Measurements from ENCODE around the gene MMP7. TPM values are rescaled to one million over a fixed set of nuclear protein-coding genes. Genes with fewer than 3 reads are reported as not detected.

The MMP7 gene, protein sequence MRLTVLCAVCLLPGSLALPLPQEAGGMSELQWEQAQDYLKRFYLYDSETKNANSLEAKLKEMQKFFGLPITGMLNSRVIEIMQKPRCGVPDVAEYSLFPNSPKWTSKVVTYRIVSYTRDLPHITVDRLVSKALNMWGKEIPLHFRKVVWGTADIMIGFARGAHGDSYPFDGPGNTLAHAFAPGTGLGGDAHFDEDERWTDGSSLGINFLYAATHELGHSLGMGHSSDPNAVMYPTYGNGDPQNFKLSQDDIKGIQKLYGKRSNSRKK
- total RNA-seq (not detected), polyA plus RNA-seq (not detected), total RNA-seq (0.40 reads per million)

- Histone ChIP-seq H3K4me3 (ENCODE audit: low read length) (no peak within 1 kb of the TSS), H3K36me3 (ENCODE audit: control insufficient read depth in 2 of 3, insufficient read depth in 3 of 3, low read length in 3 of 3) (no peaks in the 10 kb centered on the region), H3K9me3 (ENCODE audit: control insufficient read depth in 2 of 3, low read length in 3 of 3) (no peaks in the 10 kb centered on the region), H3K27me3 (ENCODE audit: control insufficient read depth in 2 of 2, insufficient read depth in 2 of 2, low read length in 2 of 2) (no peaks in the 10 kb centered on the region), H3K27ac (ENCODE audit: low read depth, low read length) (no peak within 1 kb of the TSS), H3K4me1 (ENCODE audit: control insufficient read depth in 2 of 2, insufficient read depth in 2 of 2, low read length in 2 of 2) (no peaks in the 10 kb centered on the region)
- CTCF ChIA-PET = no interaction called here
- Mint-ChIP-seq H3K27ac (peak within 1 kb of the TSS in 1 of 9 donors; percentile 18), H3K9me3 (peaks cover 0 to 1% (median 0%) of the 10 kb centered on the region in 11 donors), H3K4me3 (peak within 1 kb of the TSS in 5 of 10 donors; percentile 12 to 67 (median 53)), H3K27me3 (peaks cover 0 to 11% (median 7%) of the 10 kb centered on the region in 5 donors), H3K36me3 (peaks cover 0 to 1% (median 0%) of the 10 kb centered on the region in 5 donors), H3K4me1 (peaks cover 0 to 5% (median 0%) of the 10 kb centered on the region in 7 donors)
- DNase-seq = no peak
- ATAC-seq = no peak
- POLR2A ChIA-PET = no interaction called here
- intact Hi-C loops (cut with micrococcal nuclease) = no loop called here
Observed at GRCh38 chr11:102530558-102530957, at the start of gene MMP7. TSS of gene MMP7 (minus strand) at chr11:102530747. CDS start at chr11:102530700, 47 bp downstream.

DNA sequence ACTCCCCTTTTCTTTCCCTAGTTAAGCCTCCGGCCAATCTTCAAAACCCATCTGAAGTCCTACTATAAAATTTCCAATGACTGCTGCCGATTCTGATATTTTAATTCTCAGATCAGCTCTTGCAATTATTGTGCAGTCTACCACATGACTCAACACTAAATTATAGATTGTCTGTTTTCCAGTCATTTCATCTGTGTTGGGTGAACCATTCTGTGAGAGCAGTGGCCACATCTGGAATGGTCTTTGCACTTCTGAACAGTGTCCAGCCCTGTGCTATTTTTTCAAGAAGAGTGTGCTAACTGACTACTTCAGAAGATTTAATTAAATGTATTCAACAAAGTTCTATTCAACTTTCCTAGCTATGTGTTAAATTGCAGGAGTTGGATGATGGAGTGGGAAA lies 47.2 kb upstream of the MMP7 start:
- Histone ChIP-seq H3K9me3 (ENCODE audit: control insufficient read depth in 2 of 3, low read length in 3 of 3) (no peaks in the 10 kb centered on the region), H3K27ac (ENCODE audit: low read depth, low read length) (no peak overlapping the region), H3K27me3 (ENCODE audit: control insufficient read depth in 2 of 2, insufficient read depth in 2 of 2, low read length in 2 of 2) (no peaks in the 10 kb centered on the region), H3K4me1 (ENCODE audit: control insufficient read depth in 2 of 2, insufficient read depth in 2 of 2, low read length in 2 of 2) (peaks cover 16 to 19% of the 10 kb centered on the region in 2 donors), H3K4me3 (ENCODE audit: low read length) (no peak overlapping the region), H3K36me3 (ENCODE audit: control insufficient read depth in 2 of 3, insufficient read depth in 3 of 3, low read length in 3 of 3) (no peaks in the 10 kb centered on the region)
- POLR2A ChIA-PET = interaction anchor here (0.8 to 1.1 kb wide), 2 partner anchors 11 to 34 kb away, joined by 3 read pairs; no protein-coding TSS in a partner anchor
- Mint-ChIP-seq H3K4me3 (peak overlapping the region in 2 of 10 donors; percentile 8 to 61), H3K27ac (peak overlapping the region in 6 of 9 donors; percentile 11 to 84 (median 52)), H3K27me3 (no peaks in the 10 kb centered on the region), H3K4me1 (peaks cover 11 to 37% (median 27%) of the 10 kb centered on the region in 7 donors), H3K9me3 (peaks cover 0 to 13% (median 0%) of the 10 kb centered on the region in 11 donors), H3K36me3 (peaks cover 0 to 12% (median 0%) of the 10 kb centered on the region in 5 donors)
- DNase-seq = no peak
- intact Hi-C loops (cut with micrococcal nuclease) = loop anchor here (1.0 kb wide), 1 partner anchor 17 kb away; no protein-coding TSS in a partner anchor
- CTCF ChIA-PET = interaction anchor here (0.9 kb wide), 1 partner anchor 36 kb away, joined by 4 read pairs; no protein-coding TSS in a partner anchor
- ATAC-seq = no peak

GRCh38 chr11:102577182-102577581 lies 46.6 kb upstream of the MMP7 start:
- Histone ChIP-seq H3K27ac (ENCODE audit: low read depth, low read length) (no peak overlapping the region), H3K27me3 (ENCODE audit: control insufficient read depth in 2 of 2, insufficient read depth in 2 of 2, low read length in 2 of 2) (no peaks in the 10 kb centered on the region), H3K4me3 (ENCODE audit: low read length) (no peak overlapping the region), H3K4me1 (ENCODE audit: control insufficient read depth in 2 of 2, insufficient read depth in 2 of 2, low read length in 2 of 2) (peaks cover 16 to 19% of the 10 kb centered on the region in 2 donors), H3K36me3 (ENCODE audit: control insufficient read depth in 2 of 3, insufficient read depth in 3 of 3, low read length in 3 of 3) (no peaks in the 10 kb centered on the region), H3K9me3 (ENCODE audit: control insufficient read depth in 2 of 3, low read length in 3 of 3) (no peaks in the 10 kb centered on the region)
- ATAC-seq (peak; percentile 78), DNase-seq (peak in 6 of 9 donors; percentile 5 to 28 (median 16))
- H3K9me3 Mint-ChIP-seq = peaks cover 0 to 13% (median 0%) of the 10 kb centered on the region in 11 donors
- ChIA-PET POLR2A (interaction anchor here (0.8 kb wide), 1 partner anchor 33 kb away, joined by 3 read pairs; no protein-coding TSS in a partner anchor), CTCF (interaction anchor here (0.5 to 0.9 kb wide), 2 partner anchors 17 to 36 kb away, joined by 3 to 4 read pairs; no protein-coding TSS in a partner anchor)
- peak overlapping the region in 7 of 10 donors; percentile 2 to 66 (median 34) for H3K4me3 Mint-ChIP-seq
- peak overlapping the region; percentile 10 to 84 (median 59) for H3K27ac Mint-ChIP-seq
- H3K27me3 Mint-ChIP-seq = peaks cover 0 to 1% (median 0%) of the 10 kb centered on the region in 5 donors
- intact Hi-C loops (cut with micrococcal nuclease) = loop anchor here (1.0 kb wide), 1 partner anchor 17 kb away; no protein-coding TSS in a partner anchor
- peaks cover 0 to 12% (median under 1%) of the 10 kb centered on the region in 5 donors for H3K36me3 Mint-ChIP-seq
- peaks cover 11 to 37% (median 27%) of the 10 kb centered on the region in 7 donors for H3K4me1 Mint-ChIP-seq

DNA sequence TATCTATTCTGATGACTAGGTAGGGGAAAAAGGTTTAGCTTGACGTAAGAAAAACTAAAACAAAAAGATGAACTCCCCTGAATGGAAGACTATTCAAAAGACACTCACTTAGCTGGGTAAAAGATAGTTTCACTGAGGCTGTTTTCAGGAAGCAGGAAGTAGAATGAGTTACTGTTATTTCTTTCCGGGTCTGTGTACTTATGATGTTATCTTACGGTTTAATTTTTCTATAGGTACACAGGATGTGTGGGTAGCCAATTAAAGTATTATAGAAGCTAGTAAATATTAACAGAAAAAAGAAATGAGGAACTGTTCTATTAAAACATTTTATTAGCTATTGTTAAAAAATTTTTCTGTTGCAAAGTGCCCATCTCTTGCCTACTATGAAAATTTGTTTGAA lies 45.8 kb upstream of the MMP7 start:
- no peaks in the 10 kb centered on the region for H3K9me3 ChIP-seq (ENCODE audit: control insufficient read depth in 2 of 3, low read length in 3 of 3)
- H3K4me3 ChIP-seq (ENCODE audit: low read length) = no peak overlapping the region
- ChIA-PET POLR2A (no interaction called here), CTCF (no interaction called here)
- Mint-ChIP-seq H3K4me3 (peak overlapping the region in 8 of 10 donors; percentile 30 to 74 (median 52)), H3K36me3 (peaks cover 0 to 17% (median 5%) of the 10 kb centered on the region in 5 donors), H3K27me3 (peaks cover 0 to 5% (median 0%) of the 10 kb centered on the region in 5 donors), H3K4me1 (peaks cover 11 to 37% (median 27%) of the 10 kb centered on the region in 7 donors), H3K9me3 (peaks cover 0 to 13% (median 0%) of the 10 kb centered on the region in 11 donors), H3K27ac (peak overlapping the region in 8 of 9 donors; percentile 24 to 81 (median 61))
- intact Hi-C loops (cut with micrococcal nuclease) = no loop called here
- no peak overlapping the region for H3K27ac ChIP-seq (ENCODE audit: low read depth, low read length)
- H3K4me1 ChIP-seq (ENCODE audit: control insufficient read depth in 2 of 2, insufficient read depth in 2 of 2, low read length in 2 of 2) = peaks cover 16 to 19% of the 10 kb centered on the region in 2 donors
- H3K27me3 ChIP-seq (ENCODE audit: control insufficient read depth in 2 of 2, insufficient read depth in 2 of 2, low read length in 2 of 2) = no peaks in the 10 kb centered on the region
- peak in 3 of 9 donors; percentile 10 to 25 (median 25) for DNase-seq
- H3K36me3 ChIP-seq (ENCODE audit: control insufficient read depth in 2 of 3, insufficient read depth in 3 of 3, low read length in 3 of 3) = no peaks in the 10 kb centered on the region
- no peak for ATAC-seq

GRCh38 chr11:102575012-102575411 lies 44.5 kb upstream of the MMP7 start:
- Histone ChIP-seq H3K9me3 (ENCODE audit: control insufficient read depth in 2 of 3, low read length in 3 of 3) (no peaks in the 10 kb centered on the region), H3K27me3 (ENCODE audit: control insufficient read depth in 2 of 2, insufficient read depth in 2 of 2, low read length in 2 of 2) (no peaks in the 10 kb centered on the region), H3K36me3 (ENCODE audit: control insufficient read depth in 2 of 3, insufficient read depth in 3 of 3, low read length in 3 of 3) (no peaks in the 10 kb centered on the region), H3K4me1 (ENCODE audit: control insufficient read depth in 2 of 2, insufficient read depth in 2 of 2, low read length in 2 of 2) (peaks cover 16 to 19% of the 10 kb centered on the region in 2 donors), H3K4me3 (ENCODE audit: low read length) (no peak overlapping the region), H3K27ac (ENCODE audit: low read depth, low read length) (no peak overlapping the region)
- Mint-ChIP-seq H3K27ac (no peak overlapping the region), H3K36me3 (peaks cover 0 to 20% (median 5%) of the 10 kb centered on the region in 5 donors), H3K9me3 (peaks cover 0 to 16% (median 0%) of the 10 kb centered on the region in 11 donors), H3K4me3 (no peak overlapping the region), H3K4me1 (peaks cover 11 to 31% (median 24%) of the 10 kb centered on the region in 7 donors), H3K27me3 (peaks cover 0 to 5% (median 0%) of the 10 kb centered on the region in 5 donors)
- DNase-seq (no peak), ATAC-seq (no peak)
- ChIA-PET POLR2A (no interaction called here), CTCF (no interaction called here)
- intact Hi-C loops (cut with micrococcal nuclease) = no loop called here

- CTCF ChIA-PET = no interaction called here
- H3K36me3 Mint-ChIP-seq = peaks cover 7 to 28% (median 9%) of the 10 kb centered on the region in 5 donors
- peaks cover 0 to 9% (median 0%) of the 10 kb centered on the region in 5 donors for H3K27me3 Mint-ChIP-seq
- ATAC-seq = no peak
- POLR2A ChIA-PET = no interaction called here
- H3K36me3 ChIP-seq (ENCODE audit: control insufficient read depth in 2 of 3, insufficient read depth in 3 of 3, low read length in 3 of 3) = no peaks in the 10 kb centered on the region
- H3K27me3 ChIP-seq (ENCODE audit: control insufficient read depth in 2 of 2, insufficient read depth in 2 of 2, low read length in 2 of 2) = no peaks in the 10 kb centered on the region
- no peaks in the 10 kb centered on the region for H3K9me3 ChIP-seq (ENCODE audit: control insufficient read depth in 2 of 3, low read length in 3 of 3)
- intact Hi-C loops (cut with micrococcal nuclease) = no loop called here
- H3K4me3 Mint-ChIP-seq = no peak overlapping the region
- H3K9me3 Mint-ChIP-seq = peaks cover 0 to 25% (median 5%) of the 10 kb centered on the region in 11 donors
- peaks cover 11 to 31% (median 23%) of the 10 kb centered on the region in 7 donors for H3K4me1 Mint-ChIP-seq
- H3K4me1 ChIP-seq (ENCODE audit: control insufficient read depth in 2 of 2, insufficient read depth in 2 of 2, low read length in 2 of 2) = peaks cover 16 to 19% of the 10 kb centered on the region in 2 donors
- DNase-seq = no peak
- H3K4me3 ChIP-seq (ENCODE audit: low read length) = no peak overlapping the region
- H3K27ac ChIP-seq (ENCODE audit: low read depth, low read length) = no peak overlapping the region
- no peak overlapping the region for H3K27ac Mint-ChIP-seq
Observed at GRCh38 chr11:102573851-102574250, 43.3 kb upstream of the MMP7 start.
